GM12878 (cell line): ENCODE measurements around the gene ARIH2. TPM values are rescaled to one million over a fixed set of nuclear protein-coding genes. Genes with fewer than 3 reads are reported as not detected.

ENCODE experiments used
- ATAC-seq: fragments of 200-7000 bp; cut with Tn5 transposase; 3 replicates; pipeline ENCODE4 v1.9.1; 2020; ENCODE audit warnings: mild to moderate bottlenecking, moderate library complexity
- BruUV-seq: library from RNA; stranded (reverse); fragments of 400-500 nt; replicated peaks from 2 replicates; lab custom pipeline; 2021; lab: Mats Ljungman, UMichigan
- CTCF ChIA-PET: fragments of 300-600 bp; sonication (Branson Sonifier 250); formaldehyde crosslinking; extraction: SDS; loops from one replicate; lab custom pipeline; 2021; ENCODE audit warnings: inconsistent platforms; lab: Yijun Ruan, JAX
- POLR2A ChIA-PET: fragments of 350-600 bp; formaldehyde crosslinking; extraction: SDS; loops from one replicate; lab custom pipeline; 2021; ENCODE audit warnings: inconsistent platforms; lab: Charles Lee
- RAD21 ChIA-PET: fragments of 300-600 bp; sonication (Branson Sonifier 250); formaldehyde crosslinking; loops from one replicate; lab custom pipeline; 2023; ENCODE audit warnings: antibody characterized with exemption; ENCODE audit not compliant: unreplicated experiment; lab: Charles Lee
- SMC1A ChIA-PET: fragments of 300-600 bp; sonication (Branson Sonifier 250); formaldehyde crosslinking; loops from one replicate; lab custom pipeline; 2023; ENCODE audit not compliant: unreplicated experiment, uncharacterized antibody; lab: Charles Lee
- DNase-seq: peaks from one replicate; pipeline ENCODE4 v3.0.0-alpha.2; 2011; ENCODE audit warnings: low read depth, low spot score
- FAIRE-seq: peaks from 3 replicates; lab custom pipeline; 2011; peaks lifted over from hg19 to GRCh38; lab: Jason Lieb, UNC
- H2AFZ ChIP-seq: 2 replicates; pipeline ENCODE4 v1.6.0; 2011; ENCODE audit warnings: low read depth, low read length, control low read depth; ENCODE audit not compliant: control insufficient read depth
- H3K27ac ChIP-seq: 2 replicates; pipeline ENCODE4 v1.5.1; 2011; ENCODE audit warnings: control low read depth; ENCODE audit not compliant: control insufficient read depth, insufficient read depth
- H3K27me3 ChIP-seq, 2 experiments: replicated peaks in 1 of 2; 2 replicates each; pipeline versions ENCODE4 v1.6.0 to v1.6.1; 2011; ENCODE audit warnings: low read length in 1 of 2; ENCODE audit not compliant: control insufficient read depth in 2 of 2, insufficient read depth in 2 of 2
- H3K36me3 ChIP-seq, 2 experiments: 2 replicates each; pipeline ENCODE4 v1.5.1; 2011; ENCODE audit warnings: low read length in 1 of 2; ENCODE audit not compliant: control insufficient read depth in 2 of 2, insufficient read depth in 2 of 2
- H3K4me1 ChIP-seq: 2 replicates; pipeline ENCODE4 v1.6.1; 2011; ENCODE audit warnings: mild to moderate bottlenecking, low read length, moderate library complexity, mixed read lengths; ENCODE audit not compliant: control insufficient read depth, insufficient read depth
- H3K4me2 ChIP-seq: 2 replicates; pipeline ENCODE4 v1.6.0; 2011; ENCODE audit warnings: control low read depth; ENCODE audit not compliant: control insufficient read depth, insufficient read depth
- H3K4me3 ChIP-seq: fragments of 200-600 bp; sonication (generic); 2 replicates; pipeline ENCODE4 v1.5.1; 2016
- H3K79me2 ChIP-seq: 2 replicates; pipeline ENCODE4 v1.6.0; 2011; ENCODE audit warnings: low read length; ENCODE audit not compliant: control insufficient read depth, insufficient read depth
- H3K9ac ChIP-seq: 2 replicates; pipeline ENCODE4 v1.8.0; 2011; ENCODE audit warnings: low read length, control low read depth, mixed read lengths; ENCODE audit not compliant: control insufficient read depth, insufficient read depth
- H3K9me3 ChIP-seq: replicated peaks from 3 replicates; pipeline ENCODE4 v1.5.1; 2011; ENCODE audit warnings: mild to moderate bottlenecking, low read length; ENCODE audit not compliant: control insufficient read depth, insufficient read depth
- H4K20me1 ChIP-seq: 2 replicates; pipeline ENCODE4 v1.6.0; 2011; ENCODE audit not compliant: control insufficient read depth, insufficient read depth
- CREM ChIP-seq: IDR thresholded peaks from 2 replicates; pipeline ENCODE4 v1.6.1; 2014; ENCODE audit warnings: antibody characterized with exemption, low read depth
- IKZF2 ChIP-seq, 2 experiments: fragments of 450-650 bp; IDR thresholded peaks; 2 replicates each; pipeline ENCODE4 v1.6.1; 2017; ENCODE audit warnings: mild to moderate bottlenecking in 2 of 2, moderate library complexity in 2 of 2
- RBBP5 ChIP-seq: fragments of 200-600 bp; sonication (generic); conservative IDR thresholded peaks from 2 replicates; pipeline ENCODE4 v1.6.1; 2016
- RFX5 ChIP-seq: IDR thresholded peaks from 2 replicates; pipeline ENCODE4 v1.6.1; 2011; ENCODE audit warnings: low read depth, low read length, improper control_type of control experiment
- SP1 ChIP-seq: IDR thresholded peaks from one replicate; pipeline ENCODE4 v1.6.1; 2011; ENCODE audit warnings: low read depth, low read length
- SPI1 ChIP-seq: IDR thresholded peaks from 2 replicates; pipeline ENCODE4 v1.6.1; 2011; ENCODE audit warnings: low read depth, mild to moderate bottlenecking, low read length, moderate library complexity, borderline replicate concordance; ENCODE audit not compliant: insufficient read depth
- ZNF274 ChIP-seq: IDR thresholded peaks from one replicate; pipeline ENCODE4 v1.8.0; 2011; ENCODE audit not compliant: insufficient read length, insufficient read depth
- ZNF384 ChIP-seq: IDR thresholded peaks from 2 replicates; pipeline ENCODE4 v1.6.1; 2012; ENCODE audit warnings: low read depth, mild to moderate bottlenecking, low read length, improper control_type of control experiment, borderline replicate concordance
- WGBS: methylation state at CpG from one replicate; pipeline ENCODE4 v1.1.6; 2016; ENCODE audit warnings: low lambda C conversion rate; ENCODE audit not compliant: insufficient replicate concordance, insufficient coverage; ENCODE audit errors: missing lambda C conversion rate; 5-methylcytosine and 5-hydroxymethylcytosine counted together
- in situ Hi-C: fragments of 300-500 bp; cut with MboI; formaldehyde crosslinking; loops from 9 replicates; pipeline ENCODE4 v1.14.3; 2018; ENCODE audit warnings: mixed read lengths
- intact Hi-C: fragments of 100-400 bp; cut with micrococcal nuclease; formaldehyde crosslinking; loops from one replicate; pipeline ENCODE4 v1.14.2; 2022; ENCODE audit not compliant: unreplicated experiment
- polyA plus RNA-seq, 11 experiments: library from polyadenylated mRNA; depleted of rRNA in 4 of 11; unstranded in 6 of 11; stranded (reverse) in 5 of 11; fragments of >200 nt; fragmentation: Nextera tagmentation in 4 of 11; fragmentation: Illumina TruSeq in 1 of 11; extraction: Ambion mirVana in 4 of 11; extraction: Trizol in 1 of 11; gene quantifications; 1 replicate in 1 of 11; 2 replicates in 10 of 11; pipeline versions ENCODE4 v1.2.1 to v1.2.3, GENCODE V29; 2011 to 2016; ENCODE audit warnings: inconsistent platforms in 2 of 11, missing spikeins in 2 of 11, low read depth in 1 of 11
- total RNA-seq, 4 experiments: library from RNA; depleted of rRNA in 3 of 4; stranded (reverse); fragments of >200 nt in 3 of 4; fragmentation: Illumina TruSeq in 1 of 4; extraction: Trizol in 1 of 4; gene quantifications; 2 replicates each; pipeline versions ENCODE4 v1.2.1 to v1.2.3, GENCODE V29; 2013 to 2021
- TF ChIP-seq, protein P1 (sequence below): IDR thresholded peaks from 2 replicates; pipeline ENCODE4 v1.6.1; 2012; ENCODE audit warnings: mild to moderate bottlenecking, low read depth, low read length
- TF ChIP-seq, protein P2 (sequence below): fragments of 450-650 bp; formaldehyde crosslinking; IDR thresholded peaks from 2 replicates; pipeline ENCODE4 v1.4.0; 2020; ENCODE audit warnings: mild to moderate bottlenecking, moderate library complexity

The ARIH2 gene
- total and polyA plus RNA-seq, 10 of the 15 experiments (the other 5 are each of a cell fraction or from before 2014, with no cell fraction given), result 18.7 to 74.7 (median 63.7) TPM

DNA sequence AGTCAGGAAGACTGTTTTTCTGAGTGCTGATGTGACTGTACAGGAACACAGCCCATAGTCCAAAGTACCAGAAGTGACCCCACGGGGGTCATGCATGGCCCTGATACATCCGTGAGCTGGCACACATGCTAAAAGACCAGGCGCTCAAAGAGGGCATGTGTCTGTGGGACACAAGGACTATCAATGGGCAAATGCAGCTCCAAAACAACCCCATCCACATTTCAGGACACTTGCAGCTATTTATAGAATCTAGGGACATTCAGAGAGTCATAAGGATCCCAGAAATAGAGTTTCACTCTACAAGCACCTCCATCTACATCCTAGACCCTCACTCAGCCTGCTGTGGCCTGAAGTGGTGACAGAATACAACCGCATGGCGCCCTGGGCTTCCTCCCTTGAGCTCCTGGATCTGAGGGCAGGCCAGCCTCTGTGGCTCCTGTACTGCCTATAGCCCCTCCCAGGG is 37.0 kb upstream of the ARIH2 start:
- FAIRE-seq (no peak), DNase-seq (no peak), ATAC-seq (no peak)
- no peak overlapping the region for H3K4me2 ChIP-seq
- H3K27me3 ChIP-seq, result no peaks in the 10 kb centered on the region
- no peak for TF ChIP-seq SP1
- no peak for TF ChIP-seq RFX5
- TF ChIP-seq ZNF274, result no peak
- TF ChIP-seq, protein P1, sequence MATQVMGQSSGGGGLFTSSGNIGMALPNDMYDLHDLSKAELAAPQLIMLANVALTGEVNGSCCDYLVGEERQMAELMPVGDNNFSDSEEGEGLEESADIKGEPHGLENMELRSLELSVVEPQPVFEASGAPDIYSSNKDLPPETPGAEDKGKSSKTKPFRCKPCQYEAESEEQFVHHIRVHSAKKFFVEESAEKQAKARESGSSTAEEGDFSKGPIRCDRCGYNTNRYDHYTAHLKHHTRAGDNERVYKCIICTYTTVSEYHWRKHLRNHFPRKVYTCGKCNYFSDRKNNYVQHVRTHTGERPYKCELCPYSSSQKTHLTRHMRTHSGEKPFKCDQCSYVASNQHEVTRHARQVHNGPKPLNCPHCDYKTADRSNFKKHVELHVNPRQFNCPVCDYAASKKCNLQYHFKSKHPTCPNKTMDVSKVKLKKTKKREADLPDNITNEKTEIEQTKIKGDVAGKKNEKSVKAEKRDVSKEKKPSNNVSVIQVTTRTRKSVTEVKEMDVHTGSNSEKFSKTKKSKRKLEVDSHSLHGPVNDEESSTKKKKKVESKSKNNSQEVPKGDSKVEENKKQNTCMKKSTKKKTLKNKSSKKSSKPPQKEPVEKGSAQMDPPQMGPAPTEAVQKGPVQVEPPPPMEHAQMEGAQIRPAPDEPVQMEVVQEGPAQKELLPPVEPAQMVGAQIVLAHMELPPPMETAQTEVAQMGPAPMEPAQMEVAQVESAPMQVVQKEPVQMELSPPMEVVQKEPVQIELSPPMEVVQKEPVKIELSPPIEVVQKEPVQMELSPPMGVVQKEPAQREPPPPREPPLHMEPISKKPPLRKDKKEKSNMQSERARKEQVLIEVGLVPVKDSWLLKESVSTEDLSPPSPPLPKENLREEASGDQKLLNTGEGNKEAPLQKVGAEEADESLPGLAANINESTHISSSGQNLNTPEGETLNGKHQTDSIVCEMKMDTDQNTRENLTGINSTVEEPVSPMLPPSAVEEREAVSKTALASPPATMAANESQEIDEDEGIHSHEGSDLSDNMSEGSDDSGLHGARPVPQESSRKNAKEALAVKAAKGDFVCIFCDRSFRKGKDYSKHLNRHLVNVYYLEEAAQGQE, result no peak
- TF ChIP-seq ZNF384, result no peak
- TF ChIP-seq SPI1, result no peak
- no peak for TF ChIP-seq IKZF2 (IDR thresholded peaks at IDR 0.05)
- TF ChIP-seq CREM, result no peak
- TF ChIP-seq, protein P2, sequence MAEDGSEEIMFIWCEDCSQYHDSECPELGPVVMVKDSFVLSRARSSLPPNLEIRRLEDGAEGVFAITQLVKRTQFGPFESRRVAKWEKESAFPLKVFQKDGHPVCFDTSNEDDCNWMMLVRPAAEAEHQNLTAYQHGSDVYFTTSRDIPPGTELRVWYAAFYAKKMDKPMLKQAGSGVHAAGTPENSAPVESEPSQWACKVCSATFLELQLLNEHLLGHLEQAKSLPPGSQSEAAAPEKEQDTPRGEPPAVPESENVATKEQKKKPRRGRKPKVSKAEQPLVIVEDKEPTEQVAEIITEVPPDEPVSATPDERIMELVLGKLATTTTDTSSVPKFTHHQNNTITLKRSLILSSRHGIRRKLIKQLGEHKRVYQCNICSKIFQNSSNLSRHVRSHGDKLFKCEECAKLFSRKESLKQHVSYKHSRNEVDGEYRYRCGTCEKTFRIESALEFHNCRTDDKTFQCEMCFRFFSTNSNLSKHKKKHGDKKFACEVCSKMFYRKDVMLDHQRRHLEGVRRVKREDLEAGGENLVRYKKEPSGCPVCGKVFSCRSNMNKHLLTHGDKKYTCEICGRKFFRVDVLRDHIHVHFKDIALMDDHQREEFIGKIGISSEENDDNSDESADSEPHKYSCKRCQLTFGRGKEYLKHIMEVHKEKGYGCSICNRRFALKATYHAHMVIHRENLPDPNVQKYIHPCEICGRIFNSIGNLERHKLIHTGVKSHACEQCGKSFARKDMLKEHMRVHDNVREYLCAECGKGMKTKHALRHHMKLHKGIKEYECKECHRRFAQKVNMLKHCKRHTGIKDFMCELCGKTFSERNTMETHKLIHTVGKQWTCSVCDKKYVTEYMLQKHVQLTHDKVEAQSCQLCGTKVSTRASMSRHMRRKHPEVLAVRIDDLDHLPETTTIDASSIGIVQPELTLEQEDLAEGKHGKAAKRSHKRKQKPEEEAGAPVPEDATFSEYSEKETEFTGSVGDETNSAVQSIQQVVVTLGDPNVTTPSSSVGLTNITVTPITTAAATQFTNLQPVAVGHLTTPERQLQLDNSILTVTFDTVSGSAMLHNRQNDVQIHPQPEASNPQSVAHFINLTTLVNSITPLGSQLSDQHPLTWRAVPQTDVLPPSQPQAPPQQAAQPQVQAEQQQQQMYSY (CRISPR knock-in tag), result no peak
- TF ChIP-seq RBBP5, result no peak
- no peaks in the 10 kb centered on the region for H4K20me1 ChIP-seq
- no peaks in the 10 kb centered on the region for H3K79me2 ChIP-seq
- ChIA-PET CTCF (no interaction called here), SMC1A (interaction anchor here (0.6 to 1.4 kb wide), 3 partner anchors 25 to 394 kb away, joined by 3 read pairs; no protein-coding TSS in a partner anchor), RAD21 (interaction anchor here (0.9 to 2.3 kb wide), 2 partner anchors 16 to 17 kb away, joined by 3 to 5 read pairs; partner anchors contain the start of gene SLC25A20), POLR2A (interaction anchor here (0.5 kb wide), 1 partner anchor 48 kb away, joined by 5 read pairs; no protein-coding TSS in a partner anchor)
- H3K4me1 ChIP-seq, result peaks cover 14% of the 10 kb centered on the region
- H3K9me3 ChIP-seq, result no peaks in the 10 kb centered on the region
- 93% methylated on average over 5 of the region's 5 CpGs for WGBS
- peaks cover 0 to 3% of the 10 kb centered on the region in 2 experiments; a peak in 1 of 4 replicates for H3K36me3 ChIP-seq
- H3K9ac ChIP-seq, result no peak overlapping the region
- no peak overlapping the region for H3K4me3 ChIP-seq
- intact Hi-C loops, result no loop called here
- in situ Hi-C loops, result no loop called here
- H2AFZ ChIP-seq, result no peak overlapping the region
- BruUV-seq, result no TSS peak
- no peak overlapping the region for H3K27ac ChIP-seq
